Spinal cord (tissue), 10 donors: ENCODE results near the gene GALNT12. TPM values are rescaled to one million over a fixed set of nuclear protein-coding genes. Genes with fewer than 3 reads are reported as not detected.

Experiments
- DNase-seq, 6 donors: peaks; one replicate each; pipeline versions ENCODE4 v3.0.0 to v3.0.0-alpha.2; 2013 to 2015; ENCODE audit warnings: low spot score in 6 of 6, low read depth in 4 of 6
- H3K27ac ChIP-seq: one replicate; pipeline ENCODE4 v1.5.1; 2013; ENCODE audit warnings: low read depth, low read length, control low read depth
- H3K27me3 ChIP-seq: one replicate; pipeline ENCODE4 v1.6.1; 2013; ENCODE audit warnings: low read length; ENCODE audit not compliant: control insufficient read depth, insufficient read depth
- H3K36me3 ChIP-seq: one replicate; pipeline ENCODE4 v1.6.1; 2013; ENCODE audit warnings: low read length; ENCODE audit not compliant: control insufficient read depth, insufficient read depth
- H3K4me1 ChIP-seq: one replicate; pipeline ENCODE4 v1.6.1; 2013; ENCODE audit warnings: low read length; ENCODE audit not compliant: control insufficient read depth, insufficient read depth
- H3K4me3 ChIP-seq: one replicate; pipeline ENCODE4 v1.5.1; 2013; ENCODE audit warnings: low read depth, low read length, control low read depth
- H3K9me3 ChIP-seq: one replicate; pipeline ENCODE4 v1.6.1; 2013; ENCODE audit warnings: low read length; ENCODE audit not compliant: control insufficient read depth, insufficient read depth
- WGBS: methylation state at CpG from one replicate; pipeline ENCODE4 v1.1.5; 2013; ENCODE audit warnings: missing lambda C conversion rate; ENCODE audit not compliant: insufficient coverage; 5-methylcytosine and 5-hydroxymethylcytosine counted together
- long read RNA-seq, 4 donors: transcript quantifications; one replicate each; lab custom pipeline, GENCODE V29; 2026
- polyA plus RNA-seq, 2 donors: library from polyadenylated mRNA; unstranded; fragments of 120-200 nt; gene quantifications; one replicate each; pipeline ENCODE4 v1.2.1, GENCODE V29; 2013; ENCODE audit not compliant: insufficient read length in 2 of 2
- total RNA-seq, 2 donors: library from RNA; depleted of rRNA in 1 of 2; stranded (reverse); fragments of 120-200 nt in 1 of 2; fragments of >200 nt in 1 of 2; gene quantifications; one replicate each; pipeline versions ENCODE4 v1.2.3 to v1.2.4, GENCODE V29; 2013 to 2014
- donor health status: healthy.

Gene GALNT12, protein sequence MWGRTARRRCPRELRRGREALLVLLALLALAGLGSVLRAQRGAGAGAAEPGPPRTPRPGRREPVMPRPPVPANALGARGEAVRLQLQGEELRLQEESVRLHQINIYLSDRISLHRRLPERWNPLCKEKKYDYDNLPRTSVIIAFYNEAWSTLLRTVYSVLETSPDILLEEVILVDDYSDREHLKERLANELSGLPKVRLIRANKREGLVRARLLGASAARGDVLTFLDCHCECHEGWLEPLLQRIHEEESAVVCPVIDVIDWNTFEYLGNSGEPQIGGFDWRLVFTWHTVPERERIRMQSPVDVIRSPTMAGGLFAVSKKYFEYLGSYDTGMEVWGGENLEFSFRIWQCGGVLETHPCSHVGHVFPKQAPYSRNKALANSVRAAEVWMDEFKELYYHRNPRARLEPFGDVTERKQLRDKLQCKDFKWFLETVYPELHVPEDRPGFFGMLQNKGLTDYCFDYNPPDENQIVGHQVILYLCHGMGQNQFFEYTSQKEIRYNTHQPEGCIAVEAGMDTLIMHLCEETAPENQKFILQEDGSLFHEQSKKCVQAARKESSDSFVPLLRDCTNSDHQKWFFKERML
- total RNA-seq (1 to 10 TPM; 6.3 to 7.6 TPM), polyA plus RNA-seq (1 to 10 TPM; 2.6 to 4.9 TPM)
- long read RNA-seq, donor 1 = 0 reads
- long read RNA-seq, donor 2 = 0 reads
- long read RNA-seq, donor 3 = 0 reads
- long read RNA-seq, donor 4, transcript GALNT12-201 (10 exons, 2,735 nt) = major isoform, 10 of 10 reads
- long read RNA-seq, donor 4, partial matches to known transcripts = 0 of 10 reads
- long read RNA-seq, donor 4, other reads (novel, unspliced or antisense) = 0 of 10 reads

GRCh38 chr9:98807070-98807813 lies at the start of gene GALNT12:
TSS of gene GALNT12 (plus strand) at chr9:98807670. CDS start at chr9:98807699, 29 bp downstream.
- no peaks in the 10 kb centered on the region for H3K9me3 ChIP-seq
- peaks cover 4% of the 10 kb centered on the region for H3K27me3 ChIP-seq
- peaks cover 15% of the 10 kb centered on the region for H3K4me1 ChIP-seq
- WGBS = 5% methylated on average over 46 of the region's 51 CpGs
- DNase-seq = peak in 2 of 6 donors; percentile 69 to 81
- H3K36me3 ChIP-seq = no peaks in the 10 kb centered on the region
- no peak within 1 kb of the TSS for H3K27ac ChIP-seq
- peak within 1 kb of the TSS; percentile 43 for H3K4me3 ChIP-seq

- H3K4me3 ChIP-seq = no peak overlapping the region
- H3K27me3 ChIP-seq = no peaks in the 10 kb centered on the region
- peaks cover 8% of the 10 kb centered on the region for H3K9me3 ChIP-seq
- H3K36me3 ChIP-seq = peaks cover 11% of the 10 kb centered on the region
- no peaks in the 10 kb centered on the region for H3K4me1 ChIP-seq
- no peak overlapping the region for H3K27ac ChIP-seq
- DNase-seq = peak in 1 of 6 donors; percentile 23
Observed at GRCh38 chr9:98760231-98760630, 47.2 kb upstream of the GALNT12 start.

- WGBS = 92% methylated on average over 1 of the region's 3 CpGs
- Histone ChIP-seq H3K9me3 (peaks cover 4% of the 10 kb centered on the region), H3K4me1 (no peaks in the 10 kb centered on the region), H3K27me3 (no peaks in the 10 kb centered on the region), H3K36me3 (peaks cover 23% of the 10 kb centered on the region), H3K4me3 (no peak overlapping the region), H3K27ac (no peak overlapping the region)
- peak in 1 of 6 donors; percentile 11 for DNase-seq
Observed at GRCh38 chr9:98763986-98764745, 43.3 kb upstream of the GALNT12 start.

- no peak for DNase-seq
- Histone ChIP-seq H3K4me3 (no peak overlapping the region), H3K4me1 (no peaks in the 10 kb centered on the region), H3K9me3 (peaks cover 4% of the 10 kb centered on the region), H3K27me3 (no peaks in the 10 kb centered on the region), H3K27ac (no peak overlapping the region), H3K36me3 (peaks cover 23% of the 10 kb centered on the region)
- no CpG with 5 or more reads among the region's 1 CpG for WGBS
Observed at GRCh38 chr9:98765256-98765655, 42.2 kb upstream of the GALNT12 start.

DNA sequence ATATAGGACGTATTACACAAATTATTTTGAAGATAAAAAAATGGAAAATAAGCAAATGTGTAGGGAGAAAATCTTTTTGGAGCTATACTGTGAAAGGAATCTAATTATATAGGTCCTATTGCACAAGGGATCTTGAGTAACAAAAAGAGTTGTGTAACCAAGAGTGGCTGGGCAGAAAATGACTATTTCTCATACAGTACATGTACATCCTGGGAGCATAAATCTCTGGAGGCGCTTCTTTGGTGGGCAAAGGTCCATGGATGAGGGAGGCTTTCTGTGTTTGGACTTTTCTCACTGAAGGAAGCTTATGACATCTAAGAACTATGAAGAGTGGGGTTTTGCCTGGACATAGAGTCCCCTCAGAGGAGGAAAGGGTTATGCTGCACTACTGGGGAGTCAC lies 40.9 kb upstream of the GALNT12 start:
- H3K27ac ChIP-seq = no peak overlapping the region
- no peak for DNase-seq
- H3K36me3 ChIP-seq = peaks cover 34% of the 10 kb centered on the region
- H3K9me3 ChIP-seq = peaks cover 4% of the 10 kb centered on the region
- no peaks in the 10 kb centered on the region for H3K27me3 ChIP-seq
- H3K4me3 ChIP-seq = no peak overlapping the region
- 100% methylated on average over 1 of the region's 2 CpGs for WGBS
- no peaks in the 10 kb centered on the region for H3K4me1 ChIP-seq

DNA sequence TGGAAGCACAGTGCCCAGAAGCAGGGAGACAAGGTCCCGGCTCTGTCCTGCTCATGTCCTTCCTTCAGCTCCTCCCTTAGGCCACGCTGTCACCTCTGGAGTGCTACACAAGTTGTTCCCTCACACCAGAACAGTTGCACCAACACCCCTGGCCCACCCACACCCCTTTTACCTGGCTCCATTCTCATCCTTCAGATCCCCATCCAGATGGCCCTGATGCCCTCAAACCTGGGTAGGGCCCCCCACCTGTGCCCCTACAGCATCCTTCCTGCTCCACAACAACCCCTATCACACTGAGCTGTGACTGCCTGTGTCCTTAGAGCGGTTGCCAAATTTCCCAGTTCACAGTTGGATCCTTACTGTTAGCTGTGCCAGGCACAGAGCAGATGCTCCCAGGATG lies 40.3 kb upstream of the GALNT12 start:
- 87% methylated on average over 2 of the region's 3 CpGs for WGBS
- no peak for DNase-seq
- peaks cover 4% of the 10 kb centered on the region for H3K9me3 ChIP-seq
- H3K4me1 ChIP-seq = no peaks in the 10 kb centered on the region
- H3K4me3 ChIP-seq = no peak overlapping the region
- no peaks in the 10 kb centered on the region for H3K27me3 ChIP-seq
- no peak overlapping the region for H3K27ac ChIP-seq
- peaks cover 40% of the 10 kb centered on the region for H3K36me3 ChIP-seq

DNA sequence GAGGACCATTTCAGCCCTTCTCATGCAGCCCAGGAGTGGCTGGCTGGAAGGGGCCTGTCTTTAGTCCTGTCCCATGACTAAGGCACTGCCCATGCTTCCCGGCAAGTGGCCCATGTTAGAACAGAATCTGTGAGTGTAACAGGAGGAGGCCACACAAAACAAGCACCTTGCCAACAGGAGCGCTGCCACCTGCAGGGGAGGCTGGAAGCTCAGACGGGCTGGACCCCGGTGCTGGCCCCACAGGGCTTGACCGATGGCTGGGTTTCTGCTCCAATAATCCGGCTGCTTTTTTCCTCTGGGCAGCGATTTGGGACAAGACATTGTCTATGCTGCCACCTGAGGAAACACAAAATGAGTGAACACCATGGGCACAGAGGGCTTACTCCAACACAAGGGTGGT lies 39.6 kb upstream of the GALNT12 start:
- 94% methylated on average over 7 of the region's 7 CpGs for WGBS
- H3K27me3 ChIP-seq = no peaks in the 10 kb centered on the region
- no peak for DNase-seq
- peaks cover 4% of the 10 kb centered on the region for H3K9me3 ChIP-seq
- H3K36me3 ChIP-seq = peaks cover 47% of the 10 kb centered on the region
- H3K4me3 ChIP-seq = no peak overlapping the region
- H3K27ac ChIP-seq = no peak overlapping the region
- H3K4me1 ChIP-seq = no peaks in the 10 kb centered on the region

- Histone ChIP-seq H3K36me3 (peaks cover 51% of the 10 kb centered on the region), H3K4me3 (no peak overlapping the region), H3K9me3 (peaks cover 4% of the 10 kb centered on the region), H3K27ac (no peak overlapping the region), H3K4me1 (no peaks in the 10 kb centered on the region), H3K27me3 (no peaks in the 10 kb centered on the region)
- no peak for DNase-seq
- WGBS = 93% methylated on average over 9 of the region's 9 CpGs
Observed at GRCh38 chr9:98768344-98768743, 39.1 kb upstream of the GALNT12 start.

- peaks cover 65% of the 10 kb centered on the region for H3K36me3 ChIP-seq
- WGBS = 94% methylated on average over 5 of the region's 10 CpGs
- DNase-seq = no peak
- H3K4me1 ChIP-seq = no peaks in the 10 kb centered on the region
- H3K27me3 ChIP-seq = no peaks in the 10 kb centered on the region
- H3K4me3 ChIP-seq = no peak overlapping the region
- no peak overlapping the region for H3K27ac ChIP-seq
- no peaks in the 10 kb centered on the region for H3K9me3 ChIP-seq
Observed at GRCh38 chr9:98770717-98771116, 36.8 kb upstream of the GALNT12 start.
